Glutamatergic neuron (in vitro differentiated cells): ENCODE results near the gene RAPGEF6. TPM values are rescaled to one million over a fixed set of nuclear protein-coding genes. Genes with fewer than 3 reads are reported as not detected.
A peak's percentile ranks its signal among the peaks of the same experiment; 100 is the strongest.

Source experiments
- DNase-seq: peaks from one replicate; pipeline ENCODE4 v3.0.0; 2022
- H3K27ac Mint-ChIP-seq: one replicate; pipeline ENCODE4 v1.8.0; 2020; ENCODE audit warnings: mild to moderate bottlenecking, mixed read lengths, inconsistent platforms; ENCODE audit not compliant: unreplicated experiment
- H3K27me3 Mint-ChIP-seq: one replicate; pipeline ENCODE4 v1.8.0; 2020; ENCODE audit warnings: mild to moderate bottlenecking, moderate library complexity, mixed read lengths, inconsistent platforms; ENCODE audit not compliant: unreplicated experiment
- H3K36me3 Mint-ChIP-seq: one replicate; pipeline ENCODE4 v1.8.0; 2020; ENCODE audit warnings: mild to moderate bottlenecking, mixed read lengths, inconsistent platforms; ENCODE audit not compliant: unreplicated experiment
- H3K4me1 Mint-ChIP-seq: one replicate; pipeline ENCODE4 v1.8.0; 2020; ENCODE audit warnings: mild to moderate bottlenecking, low read depth, mixed read lengths, inconsistent platforms; ENCODE audit not compliant: unreplicated experiment
- H3K4me3 Mint-ChIP-seq: one replicate; pipeline ENCODE4 v1.8.0; 2020; ENCODE audit warnings: mild to moderate bottlenecking, mixed read lengths, inconsistent platforms; ENCODE audit not compliant: unreplicated experiment
- H3K9me3 Mint-ChIP-seq: one replicate; pipeline ENCODE4 v1.8.0; 2020; ENCODE audit warnings: mild to moderate bottlenecking, moderate library complexity, mixed read lengths, inconsistent platforms; ENCODE audit not compliant: unreplicated experiment
- CTCF ChIP-seq: fragments of 200-600 bp; sonication (generic); IDR thresholded peaks from one replicate; pipeline ENCODE4 v1.5.0; 2021; ENCODE audit not compliant: partially characterized antibody, unreplicated experiment
- total RNA-seq: library from RNA; stranded (reverse); fragmentation: NEBNext Ultra II Directional; extraction: Animal tissue kit (Norgen Biotek cat#: 25700); gene quantifications from one replicate; pipeline ENCODE4 v1.2.1, GENCODE V29; 2021; ENCODE audit not compliant: unreplicated experiment

Gene RAPGEF6
- total RNA-seq, 1 donor from 2014 or later, result 278 TPM

- Mint-ChIP-seq H3K36me3 (no peaks in the 10 kb centered on the region), H3K27me3 (no peaks in the 10 kb centered on the region), H3K9me3 (peaks cover 1% of the 10 kb centered on the region), H3K27ac (no peak overlapping the region), H3K4me1 (peaks cover 11% of the 10 kb centered on the region), H3K4me3 (no peak overlapping the region)
- TF ChIP-seq CTCF, result no peak
- DNase-seq, result no peak
Observed at GRCh38 chr5:131610198-131611063, 24.6 kb downstream of the RAPGEF6 start.

- Mint-ChIP-seq H3K4me1 (peaks cover 11% of the 10 kb centered on the region), H3K4me3 (no peak overlapping the region), H3K36me3 (no peaks in the 10 kb centered on the region), H3K27me3 (no peaks in the 10 kb centered on the region), H3K9me3 (peaks cover 1% of the 10 kb centered on the region), H3K27ac (no peak overlapping the region)
- no peak for TF ChIP-seq CTCF
- DNase-seq, result no peak
Observed at GRCh38 chr5:131609774-131610173, 25.3 kb downstream of the RAPGEF6 start.

- no peak overlapping the region for H3K4me3 Mint-ChIP-seq
- no peaks in the 10 kb centered on the region for H3K27me3 Mint-ChIP-seq
- no peak for TF ChIP-seq CTCF
- H3K36me3 Mint-ChIP-seq, result no peaks in the 10 kb centered on the region
- no peak for DNase-seq
- peak overlapping the region; percentile 59 for H3K27ac Mint-ChIP-seq
- peaks cover 11% of the 10 kb centered on the region for H3K4me1 Mint-ChIP-seq
- H3K9me3 Mint-ChIP-seq, result peaks cover 1% of the 10 kb centered on the region
Observed at GRCh38 chr5:131608597-131608996, 26.4 kb downstream of the RAPGEF6 start.

- H3K36me3 Mint-ChIP-seq, result no peaks in the 10 kb centered on the region
Observed at GRCh38 chr5:131607903-131608540, 27.0 kb downstream of the RAPGEF6 start.

More at GRCh38 chr5:131607903-131608540, 27.0 kb downstream of the RAPGEF6 start:
- H3K4me3 Mint-ChIP-seq, result no peak overlapping the region
- no peaks in the 10 kb centered on the region for H3K27me3 Mint-ChIP-seq
- TF ChIP-seq CTCF, result no peak
- peaks cover 1% of the 10 kb centered on the region for H3K9me3 Mint-ChIP-seq
- no peak overlapping the region for H3K27ac Mint-ChIP-seq
- DNase-seq, result no peak
- peaks cover 11% of the 10 kb centered on the region for H3K4me1 Mint-ChIP-seq
